Stimulated activated CD4-positive, alpha-beta T cell treated with anti-CD3 and anti-CD28 coated beads, TNF-alpha, amount 100 ng/mL, for 48 hours (primary cell): Measurements from ENCODE around the gene PAM.

Source experiments
- DNase-seq, 3 donors: peaks; one replicate each; pipeline ENCODE4 v3.0.0-alpha.2; 2020; ENCODE audit warnings: low read depth in 3 of 3

The PAM gene

GRCh38 chr5:102937894-102938293 is 182.8 kb downstream of the PAM start:
- no peak for DNase-seq

- DNase-seq: no peak
Observed at GRCh38 chr5:102941111-102941510, 186.0 kb downstream of the PAM start.

- no peak for DNase-seq
Observed at GRCh38 chr5:102946414-102946813, 191.3 kb downstream of the PAM start.

- no peak for DNase-seq
Observed at GRCh38 chr5:102946971-102947370, 191.9 kb downstream of the PAM start.

GRCh38 chr5:102955488-102955887 is 200.4 kb downstream of the PAM start:
- DNase-seq: no peak

GRCh38 chr5:102956599-102956998 is 201.5 kb downstream of the PAM start:
- no peak for DNase-seq

GRCh38 chr5:102957141-102957540 is 202.0 kb downstream of the PAM start:
- DNase-seq: no peak

- DNase-seq: no peak
Observed at GRCh38 chr5:102958481-102959011, 203.4 kb downstream of the PAM start.

- no peak for DNase-seq
Observed at GRCh38 chr5:102959055-102959454, 203.9 kb downstream of the PAM start.

- DNase-seq: no peak
Observed at GRCh38 chr5:102961671-102962070, 206.6 kb downstream of the PAM start.

GRCh38 chr5:102965653-102966052 is 210.5 kb downstream of the PAM start:
- no peak for DNase-seq

GRCh38 chr5:102969641-102970040 is 214.5 kb downstream of the PAM start:
- DNase-seq: no peak

GRCh38 chr5:102971676-102972293 is 216.7 kb downstream of the PAM start:
- DNase-seq: no peak

- no peak for DNase-seq
Observed at GRCh38 chr5:102974177-102974576, 219.1 kb downstream of the PAM start.

- DNase-seq: no peak
Observed at GRCh38 chr5:102975045-102975444, 219.9 kb downstream of the PAM start.

GRCh38 chr5:102975457-102976182 is 220.5 kb downstream of the PAM start:
- DNase-seq: no peak

- DNase-seq: no peak
Observed at GRCh38 chr5:102981957-102982635, 227.0 kb downstream of the PAM start.

- DNase-seq: no peak
Observed at GRCh38 chr5:102986074-102986473, 231.0 kb downstream of the PAM start.

- DNase-seq: no peak
Observed at GRCh38 chr5:102988459-102988858, 233.4 kb downstream of the PAM start.

- DNase-seq: no peak
Observed at GRCh38 chr5:102991802-102992201, 236.7 kb downstream of the PAM start.

GRCh38 chr5:102996011-102996575 is 241.0 kb downstream of the PAM start:
- DNase-seq: no peak

- DNase-seq: no peak
Observed at GRCh38 chr5:102998224-102998623, 243.1 kb downstream of the PAM start.
